K562 (cell line): ENCODE results near the gene UPF2. TPM values are rescaled to one million over a fixed set of nuclear protein-coding genes. Genes with fewer than 3 reads are reported as not detected.

Source experiments
- ATAC-seq: fragments of 200-7000 bp; cut with Tn5 transposase; 3 replicates; pipeline ENCODE4 v1.9.1; 2020; ENCODE audit warnings: moderate library complexity
- BruUV-seq: library from RNA; stranded (reverse); fragments of 400-500 nt; replicated peaks from 2 replicates; lab custom pipeline; 2021; lab: Mats Ljungman, UMichigan
- CTCF ChIA-PET: fragments of 300-600 bp; formaldehyde crosslinking; extraction: SDS; loops from one replicate; lab custom pipeline; 2021; ENCODE audit warnings: low intra/inter-chr PET ratio; lab: Yijun Ruan, JAX
- POLR2A ChIA-PET: fragments of 300-600, 350-650 bp; sonication (Branson Sonifier 250); formaldehyde crosslinking; extraction: SDS; loops from one replicate; lab custom pipeline; 2021; ENCODE audit warnings: antibody characterized with exemption, inconsistent platforms; lab: Yijun Ruan, JAX
- DNase-seq, 4 experiments: peaks; one replicate each; pipeline versions ENCODE4 v3.0.0 to v3.0.0-alpha.2; 2011 to 2018; ENCODE audit warnings: low spot score in 3 of 4, mixed read lengths in 3 of 4; ENCODE audit errors: extremely low read depth in 1 of 4
- FAIRE-seq: peaks from 2 replicates; lab custom pipeline; 2011; peaks lifted over from hg19 to GRCh38; lab: Jason Lieb, UNC
- H2AFZ ChIP-seq: 2 replicates; pipeline ENCODE4 v1.6.0; 2011; ENCODE audit warnings: low read depth, low read length, control low read depth, inconsistent platforms
- H3K27ac ChIP-seq: fragments of 200-600 bp; 3 replicates; pipeline ENCODE4 v1.8.0; 2011; ENCODE audit warnings: low read depth, mild to moderate bottlenecking, control low read depth, inconsistent platforms, low read length, moderate library complexity, mixed read lengths; ENCODE audit errors: extremely low read depth
- H3K27me3 ChIP-seq, 2 experiments: fragments of 300-600 bp in 1 of 2; 2 replicates in 1 of 2; 3 replicates in 1 of 2; pipeline versions ENCODE4 v1.6.0 to v1.8.0; 2011; ENCODE audit warnings: inconsistent platforms in 2 of 2, low read length in 2 of 2, mild to moderate bottlenecking in 1 of 2, mixed read lengths in 1 of 2, moderate library complexity in 1 of 2; ENCODE audit not compliant: control insufficient read depth in 2 of 2, insufficient read depth in 2 of 2
- H3K36me3 ChIP-seq: fragments of 300-600 bp; 3 replicates; pipeline ENCODE4 v1.8.0; 2011; ENCODE audit warnings: mild to moderate bottlenecking, low read length, inconsistent platforms; ENCODE audit not compliant: control insufficient read depth, insufficient read depth
- H3K4me1 ChIP-seq, 2 experiments: fragments of 200-600 bp in 1 of 2; replicated peaks in 1 of 2; 2 replicates in 1 of 2; 3 replicates in 1 of 2; pipeline versions ENCODE4 v1.5.1 to v1.8.0; 2011; ENCODE audit warnings: inconsistent platforms in 2 of 2, low read length in 2 of 2, mild to moderate bottlenecking in 1 of 2, mixed read lengths in 1 of 2, moderate library complexity in 1 of 2; ENCODE audit not compliant: control insufficient read depth in 2 of 2, insufficient read depth in 2 of 2
- H3K4me2 ChIP-seq: 2 replicates; pipeline ENCODE4 v1.6.1; 2011; ENCODE audit warnings: low read length, control low read depth, inconsistent platforms, mixed read lengths; ENCODE audit not compliant: insufficient read depth
- H3K4me3 ChIP-seq: fragments of 200-600 bp; sonication (generic), shearing (Covaris generic); 2 replicates; pipeline ENCODE4 v1.5.1; 2016; ENCODE audit warnings: control low read depth, inconsistent platforms
- H3K79me2 ChIP-seq: fragments of 200-600 bp; 3 replicates; pipeline ENCODE4 v1.8.0; 2011; ENCODE audit warnings: low read length, inconsistent platforms; ENCODE audit not compliant: control insufficient read depth, insufficient read depth
- H3K9ac ChIP-seq, 2 experiments: 2 replicates each; pipeline versions ENCODE4 v1.6.0 to v1.6.1; 2011; ENCODE audit warnings: low read depth in 2 of 2, low read length in 2 of 2, control low read depth in 1 of 2, inconsistent platforms in 1 of 2, mild to moderate bottlenecking in 1 of 2, mixed read lengths in 1 of 2; ENCODE audit not compliant: insufficient read depth in 1 of 2
- H3K9me1 ChIP-seq: one replicate; pipeline ENCODE4 v1.6.0; 2011; ENCODE audit warnings: inconsistent platforms, mild to moderate bottlenecking, low read length, moderate library complexity; ENCODE audit not compliant: control insufficient read depth, insufficient read depth
- H3K9me3 ChIP-seq: replicated peaks from 2 replicates; pipeline ENCODE4 v1.5.1; 2011; ENCODE audit warnings: low read depth, low read length, inconsistent platforms; ENCODE audit not compliant: control insufficient read depth, insufficient read depth
- H4K20me1 ChIP-seq: replicated peaks from 2 replicates; pipeline ENCODE4 v1.6.1; 2011; ENCODE audit warnings: low read length, inconsistent platforms, mixed read lengths; ENCODE audit not compliant: control insufficient read depth, insufficient read depth
- ATF7 ChIP-seq: fragments of 450-650 bp; IDR thresholded peaks from 2 replicates; pipeline ENCODE4 v1.7.1; 2014; ENCODE audit warnings: mild to moderate bottlenecking, moderate library complexity
- EGR1 ChIP-seq: fragments of 450-650 bp; conservative IDR thresholded peaks from 2 replicates; pipeline ENCODE4 v1.6.1; 2017; ENCODE audit warnings: mild to moderate bottlenecking
- KLF16 ChIP-seq: IDR thresholded peaks from 2 replicates; pipeline ENCODE4 v1.6.1; 2016; ENCODE audit warnings: antibody characterized with exemption
- MCM2 ChIP-seq: fragments of 450-650 bp; IDR thresholded peaks from 2 replicates; pipeline ENCODE4 v1.6.1; 2017; ENCODE audit warnings: low read depth, mild to moderate bottlenecking
- MNT ChIP-seq, 2 experiments: fragments of 450-650 bp; conservative IDR thresholded peaks; 2 replicates each; pipeline ENCODE4 v1.6.1; 2017; ENCODE audit warnings: mild to moderate bottlenecking in 2 of 2, moderate library complexity in 2 of 2
- MYC ChIP-seq, 2 experiments: fragments of 250-450 bp in 1 of 2; sonication (Bioruptor Pico) in 1 of 2; IDR thresholded peaks; 2 replicates each; pipeline versions ENCODE4 v1.5.1 to v1.6.1; 2012 to 2021; ENCODE audit warnings: low read depth in 2 of 2, borderline replicate concordance in 1 of 2, improper control_type of control experiment in 1 of 2, low read length in 1 of 2, mild to moderate bottlenecking in 1 of 2, moderate library complexity in 1 of 2
- POLR2G ChIP-seq: fragments of 200-400 bp; formaldehyde crosslinking; IDR thresholded peaks from 2 replicates; pipeline ENCODE4 v1.6.1; 2017; ENCODE audit warnings: low read depth, mild to moderate bottlenecking, antibody characterized with exemption, low read length, moderate library complexity
- SP2 ChIP-seq: IDR thresholded peaks from 2 replicates; pipeline ENCODE4 v1.6.1; 2011; ENCODE audit warnings: mild to moderate bottlenecking, low read depth, low read length, moderate library complexity; ENCODE audit not compliant: poor library complexity, severe bottlenecking; ENCODE audit errors: extremely low read depth
- SPI1 ChIP-seq: IDR thresholded peaks from 2 replicates; pipeline ENCODE4 v1.6.1; 2011; ENCODE audit warnings: low read depth, low read length, control low read depth, borderline replicate concordance
- STAG1 ChIP-seq: sonication (generic); formaldehyde crosslinking; IDR thresholded peaks from 2 replicates; pipeline ENCODE4 v1.5.0; 2020; ENCODE audit warnings: missing genetic modification reagents, borderline replicate concordance
- TCF7 ChIP-seq: sonication (generic); IDR thresholded peaks from 2 replicates; pipeline ENCODE4 v1.6.1; 2016; ENCODE audit warnings: antibody characterized with exemption, borderline replicate concordance
- TEAD1 ChIP-seq, 2 experiments: fragments of 450-650 bp in 1 of 2; sonication (generic) in 1 of 2; formaldehyde crosslinking; IDR thresholded peaks; 2 replicates each; pipeline versions ENCODE4 v1.4.0 to v1.8.0; 2020 to 2022; ENCODE audit warnings: mild to moderate bottlenecking in 2 of 2, missing genetic modification reagents in 1 of 2
- UBTF ChIP-seq, 2 experiments: IDR thresholded peaks; 2 replicates each; pipeline ENCODE4 v1.6.1; 2012; ENCODE audit warnings: improper control_type of control experiment in 2 of 2, low read depth in 2 of 2, low read length in 2 of 2, borderline replicate concordance in 1 of 2
- USF2 ChIP-seq: sonication (generic); formaldehyde crosslinking; IDR thresholded peaks from 2 replicates; pipeline ENCODE4 v1.5.0; 2020; ENCODE audit warnings: missing genetic modification reagents
- WGBS: fragments of 100-300 bp; shearing (Covaris generic); methylation state at CpG from one replicate; pipeline ENCODE4 v1.1.6; 2016; ENCODE audit warnings: low coverage, mixed read lengths; ENCODE audit not compliant: insufficient coverage; ENCODE audit errors: missing lambda C conversion rate; 5-methylcytosine and 5-hydroxymethylcytosine counted together
- in situ Hi-C: fragments of 300-500 bp; cut with MboI; formaldehyde crosslinking; loops from 4 replicates; pipeline ENCODE4 v1.15.0; 2018; ENCODE audit warnings: inconsistent platforms, mixed read lengths
- intact Hi-C: fragments of 100-400 bp; cut with micrococcal nuclease; formaldehyde crosslinking; loops from 2 replicates; pipeline ENCODE4 v1.14.2; 2022
- polyA plus RNA-seq, 8 experiments: library from polyadenylated mRNA; depleted of rRNA in 4 of 8; stranded (reverse) in 5 of 8; unstranded in 3 of 8; fragments of >200 nt; fragmentation: Nextera tagmentation in 2 of 8; fragmentation: Illumina TruSeq in 1 of 8; extraction: Ambion mirVana in 2 of 8; extraction: Trizol in 1 of 8; gene quantifications; 2 replicates each; pipeline versions ENCODE4 v1.2.1 to v1.2.3, GENCODE V29; 2011 to 2014; ENCODE audit warnings: inconsistent platforms in 1 of 8, missing spikeins in 1 of 8
- total RNA-seq, 7 experiments: library from RNA; depleted of rRNA in 6 of 7; stranded (reverse); fragments of >200 nt in 6 of 7; fragmentation: Illumina TruSeq in 2 of 7; extraction: Trizol in 2 of 7; gene quantifications; 2 replicates each; pipeline versions ENCODE4 v1.2.1 to v1.2.3, GENCODE V29; 2011 to 2021; ENCODE audit warnings: low replicate concordance in 1 of 7
- TF ChIP-seq, protein P1 (sequence below): sonication (generic); formaldehyde crosslinking; IDR thresholded peaks from 2 replicates; pipeline ENCODE4 v1.8.1; 2023; ENCODE audit warnings: mild to moderate bottlenecking, missing genetic modification reagents, moderate library complexity

Gene UPF2
- total and polyA plus RNA-seq, 9 of the 15 experiments (the other 6 are each of a cell fraction or from before 2014, with no cell fraction given): 13.9 to 37.7 (median 23.7) TPM

GRCh38 chr10:12042409-12042796 is 206 bp downstream of the UPF2 start:
- ATAC-seq: peak; percentile 60
- intact Hi-C loops: loop anchor here (2.0 to 10.0 kb wide), 3 partner anchors 26 to 152 kb away; partner anchors contain the start of genes CDC123, DHTKD1 and NUDT5
- Histone ChIP-seq H3K9me1 (no peaks in the 10 kb centered on the region), H3K36me3 (peaks cover 5% of the 10 kb centered on the region; the same call in 2 of the 3 replicates), H3K9me3 (peaks cover 4% of the 10 kb centered on the region; the same call in 1 of the 2 replicates), H3K4me3 (peak overlapping the region; percentile 100), H3K9ac (peak overlapping the region; percentile 99), H3K27ac (peak overlapping the region; percentile 100), H3K4me2 (peak overlapping the region; percentile 89), H2AFZ (peak overlapping the region; percentile 86), H3K27me3 (no peaks in the 10 kb centered on the region), H3K79me2 (peaks cover 51% of the 10 kb centered on the region), H3K4me1 (peaks cover 5 to 11% of the 10 kb centered on the region in 2 experiments; a peak in 4 of 5 replicates), H4K20me1 (no peaks in the 10 kb centered on the region)
- DNase-seq: peak; percentile 42 to 80 (median 67)
- POLR2A ChIA-PET: interaction anchor here (0.6 to 3.5 kb wide), 8 partner anchors 9 to 1257 kb away, joined by 3 to 20 read pairs (median 6); no protein-coding TSS in a partner anchor
- in situ Hi-C loops: no loop called here
- no TSS peak for BruUV-seq
- 3% methylated on average over 14 of the region's 31 CpGs for WGBS
- FAIRE-seq: no peak
- CTCF ChIA-PET: no interaction called here
- no peak for TF ChIP-seq EGR1
- TF ChIP-seq MNT (conservative IDR thresholded peaks at IDR 0.05): peak; percentile 17 to 19; a peak in 2 of 4 replicates
- peak; percentile 82 for TF ChIP-seq POLR2G
- no peak for TF ChIP-seq SPI1
- TF ChIP-seq MCM2: no peak
- TF ChIP-seq TEAD1 (CRISPR knock-in tag; IDR thresholded peaks at IDR 0.05): peak in 1 of 2 experiments; percentile 53; a peak in 1 of 4 replicates
- no peak for TF ChIP-seq STAG1
- TF ChIP-seq MYC (IDR thresholded peaks at IDR 0.05; ENCODE audit: low read depth, low read length): no peak; the same call in 1 of the 2 replicates
- peak; percentile 54; the same call in 1 of the 2 replicates for TF ChIP-seq MYC (CRISPR knock-in tag; IDR thresholded peaks at IDR 0.05; ENCODE audit: borderline replicate concordance, low read depth)
- TF ChIP-seq UBTF (IDR thresholded peaks at IDR 0.05; ENCODE audit: borderline replicate concordance in 1 of 2, low read depth in 2 of 2, low read length in 2 of 2): no peak
- TF ChIP-seq ATF7: no peak
- no peak for TF ChIP-seq SP2
- TF ChIP-seq TCF7: no peak
- TF ChIP-seq, protein P1, sequence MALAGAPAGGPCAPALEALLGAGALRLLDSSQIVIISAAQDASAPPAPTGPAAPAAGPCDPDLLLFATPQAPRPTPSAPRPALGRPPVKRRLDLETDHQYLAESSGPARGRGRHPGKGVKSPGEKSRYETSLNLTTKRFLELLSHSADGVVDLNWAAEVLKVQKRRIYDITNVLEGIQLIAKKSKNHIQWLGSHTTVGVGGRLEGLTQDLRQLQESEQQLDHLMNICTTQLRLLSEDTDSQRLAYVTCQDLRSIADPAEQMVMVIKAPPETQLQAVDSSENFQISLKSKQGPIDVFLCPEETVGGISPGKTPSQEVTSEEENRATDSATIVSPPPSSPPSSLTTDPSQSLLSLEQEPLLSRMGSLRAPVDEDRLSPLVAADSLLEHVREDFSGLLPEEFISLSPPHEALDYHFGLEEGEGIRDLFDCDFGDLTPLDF (CRISPR knock-in tag): no peak
- no peak for TF ChIP-seq KLF16
- TF ChIP-seq USF2 (CRISPR knock-in tag): 0 out of 2 replicates have a peak, but pooled peaks have one; percentile 3
